GM18907 (cell line): ENCODE data around the gene EPHB2.

Experiments used
- ATAC-seq: cut with Tn5 transposase; IDR thresholded peaks from one replicate; pipeline ENCODE4 v1.9.1; 2021; ENCODE audit warnings: mild to moderate bottlenecking, moderate library complexity; ENCODE audit not compliant: unreplicated experiment

EPHB2 gene

GRCh38 chr1:22907528-22907927, 196.9 kb downstream of the EPHB2 start:
- no peak for ATAC-seq

DNA sequence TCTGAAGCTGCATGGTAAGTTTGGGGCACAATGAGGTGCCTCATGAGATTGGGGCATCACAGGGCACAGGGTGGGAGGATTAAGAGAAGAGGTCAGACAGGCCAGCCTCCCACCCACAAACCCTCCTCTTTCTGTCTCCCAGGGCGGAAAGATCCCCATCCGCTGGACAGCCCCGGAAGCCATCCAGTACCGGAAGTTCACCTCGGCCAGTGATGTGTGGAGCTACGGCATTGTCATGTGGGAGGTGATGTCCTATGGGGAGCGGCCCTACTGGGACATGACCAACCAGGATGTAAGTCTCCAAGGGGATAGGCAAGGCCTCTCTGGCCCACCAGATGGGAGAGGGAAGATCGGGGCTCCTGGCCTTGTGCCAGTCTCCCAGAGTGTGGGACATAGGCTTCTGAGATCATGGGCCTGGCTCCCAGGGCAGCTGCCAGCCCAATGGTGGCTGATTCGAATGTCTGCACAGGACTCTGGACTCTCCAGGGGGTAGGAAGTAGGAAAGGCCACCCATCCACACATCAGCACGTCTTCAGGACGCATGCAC, 198.3 kb downstream of the EPHB2 start:
- ATAC-seq = no peak

- ATAC-seq = no peak
These were observed 199.6 kb downstream of the EPHB2 start for GRCh38 chr1:22910286-22910685.

- ATAC-seq = no peak
These were observed 200.5 kb downstream of the EPHB2 start for GRCh38 chr1:22910986-22911651.

DNA sequence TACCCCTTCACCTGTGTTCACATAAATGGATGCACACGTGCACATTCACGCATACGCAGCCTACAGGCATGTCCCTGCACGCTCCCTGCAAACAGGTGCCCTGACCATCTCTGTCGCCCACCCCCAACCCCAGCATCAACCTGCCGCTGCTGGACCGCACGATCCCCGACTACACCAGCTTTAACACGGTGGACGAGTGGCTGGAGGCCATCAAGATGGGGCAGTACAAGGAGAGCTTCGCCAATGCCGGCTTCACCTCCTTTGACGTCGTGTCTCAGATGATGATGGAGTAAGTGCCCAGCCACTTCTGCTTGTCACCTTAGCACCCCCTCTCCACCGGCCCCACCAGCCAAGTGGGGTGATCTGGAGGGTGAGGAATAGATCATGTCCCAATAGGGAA, 201.7 kb downstream of the EPHB2 start:
- no peak for ATAC-seq

DNA sequence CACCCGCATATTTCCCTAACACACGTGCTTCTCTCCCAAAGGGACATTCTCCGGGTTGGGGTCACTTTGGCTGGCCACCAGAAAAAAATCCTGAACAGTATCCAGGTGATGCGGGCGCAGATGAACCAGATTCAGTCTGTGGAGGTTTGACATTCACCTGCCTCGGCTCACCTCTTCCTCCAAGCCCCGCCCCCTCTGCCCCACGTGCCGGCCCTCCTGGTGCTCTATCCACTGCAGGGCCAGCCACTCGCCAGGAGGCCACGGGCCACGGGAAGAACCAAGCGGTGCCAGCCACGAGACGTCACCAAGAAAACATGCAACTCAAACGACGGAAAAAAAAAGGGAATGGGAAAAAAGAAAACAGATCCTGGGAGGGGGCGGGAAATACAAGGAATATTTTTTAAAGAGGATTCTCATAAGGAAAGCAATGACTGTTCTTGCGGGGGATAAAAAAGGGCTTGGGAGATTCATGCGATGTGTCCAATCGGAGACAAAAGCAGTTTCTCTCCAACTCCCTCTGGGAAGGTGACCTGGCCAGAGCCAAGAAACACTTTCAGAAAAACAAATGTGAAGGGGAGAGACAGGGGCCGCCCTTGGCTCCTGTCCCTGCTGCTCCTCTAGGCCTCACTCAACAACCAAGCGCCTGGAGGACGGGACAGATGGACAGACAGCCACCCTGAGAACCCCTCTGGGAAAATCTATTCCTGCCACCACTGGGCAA, 202.9 kb downstream of the EPHB2 start:
- no peak for ATAC-seq

DNA sequence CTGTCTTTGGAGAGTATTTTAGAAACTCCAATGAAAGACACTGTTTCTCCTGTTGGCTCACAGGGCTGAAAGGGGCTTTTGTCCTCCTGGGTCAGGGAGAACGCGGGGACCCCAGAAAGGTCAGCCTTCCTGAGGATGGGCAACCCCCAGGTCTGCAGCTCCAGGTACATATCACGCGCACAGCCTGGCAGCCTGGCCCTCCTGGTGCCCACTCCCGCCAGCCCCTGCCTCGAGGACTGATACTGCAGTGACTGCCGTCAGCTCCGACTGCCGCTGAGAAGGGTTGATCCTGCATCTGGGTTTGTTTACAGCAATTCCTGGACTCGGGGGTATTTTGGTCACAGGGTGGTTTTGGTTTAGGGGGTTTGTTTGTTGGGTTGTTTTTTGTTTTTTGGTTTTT, 203.5 kb downstream of the EPHB2 start:
- no peak for ATAC-seq

DNA sequence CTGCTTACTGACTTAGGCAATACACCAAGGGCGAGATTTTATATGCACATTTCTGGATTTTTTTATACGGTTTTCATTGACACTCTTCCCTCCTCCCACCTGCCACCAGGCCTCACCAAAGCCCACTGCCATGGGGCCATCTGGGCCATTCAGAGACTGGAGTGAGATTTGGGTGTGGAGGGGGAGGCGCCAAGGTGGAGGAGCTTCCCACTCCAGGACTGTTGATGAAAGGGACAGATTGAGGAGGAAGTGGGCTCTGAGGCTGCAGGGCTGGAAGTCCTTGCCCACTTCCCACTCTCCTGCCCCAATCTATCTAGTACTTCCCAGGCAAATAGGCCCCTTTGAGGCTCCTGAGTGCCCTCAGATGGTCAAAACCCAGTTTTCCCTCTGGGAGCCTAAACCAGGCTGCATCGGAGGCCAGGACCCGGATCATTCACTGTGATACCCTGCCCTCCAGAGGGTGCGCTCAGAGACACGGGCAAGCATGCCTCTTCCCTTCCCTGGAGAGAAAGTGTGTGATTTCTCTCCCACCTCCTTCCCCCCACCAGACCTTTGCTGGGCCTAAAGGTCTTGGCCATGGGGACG, 204.1 kb downstream of the EPHB2 start:
- ATAC-seq = no peak

GRCh38 chr1:22915231-22915630, 204.6 kb downstream of the EPHB2 start:
- no peak for ATAC-seq

- ATAC-seq = no peak
These were observed 205.3 kb downstream of the EPHB2 start for GRCh38 chr1:22915816-22916470.

DNA sequence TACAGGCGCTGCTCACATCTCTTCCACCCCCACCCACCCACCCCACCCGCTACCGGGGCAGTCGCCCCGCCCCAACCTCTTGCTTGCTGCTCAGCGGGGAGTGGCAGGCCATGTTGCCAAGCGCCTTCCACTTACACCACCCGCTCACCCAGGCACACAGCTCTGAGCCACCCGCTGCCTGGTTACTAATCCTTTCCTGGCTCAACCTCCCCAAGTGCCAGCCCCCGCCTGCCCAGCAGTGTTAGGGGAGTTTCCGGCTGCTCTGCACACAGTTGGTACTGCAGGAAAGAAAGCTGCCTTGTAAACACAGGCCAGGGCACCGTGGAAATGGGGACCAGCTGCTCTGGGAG, 205.8 kb downstream of the EPHB2 start:
- ATAC-seq = no peak

GRCh38 chr1:22917989-22918388, 207.3 kb downstream of the EPHB2 start:
- ATAC-seq = no peak

- no peak for ATAC-seq
These were observed 208.0 kb downstream of the EPHB2 start for GRCh38 chr1:22918644-22919043.

DNA sequence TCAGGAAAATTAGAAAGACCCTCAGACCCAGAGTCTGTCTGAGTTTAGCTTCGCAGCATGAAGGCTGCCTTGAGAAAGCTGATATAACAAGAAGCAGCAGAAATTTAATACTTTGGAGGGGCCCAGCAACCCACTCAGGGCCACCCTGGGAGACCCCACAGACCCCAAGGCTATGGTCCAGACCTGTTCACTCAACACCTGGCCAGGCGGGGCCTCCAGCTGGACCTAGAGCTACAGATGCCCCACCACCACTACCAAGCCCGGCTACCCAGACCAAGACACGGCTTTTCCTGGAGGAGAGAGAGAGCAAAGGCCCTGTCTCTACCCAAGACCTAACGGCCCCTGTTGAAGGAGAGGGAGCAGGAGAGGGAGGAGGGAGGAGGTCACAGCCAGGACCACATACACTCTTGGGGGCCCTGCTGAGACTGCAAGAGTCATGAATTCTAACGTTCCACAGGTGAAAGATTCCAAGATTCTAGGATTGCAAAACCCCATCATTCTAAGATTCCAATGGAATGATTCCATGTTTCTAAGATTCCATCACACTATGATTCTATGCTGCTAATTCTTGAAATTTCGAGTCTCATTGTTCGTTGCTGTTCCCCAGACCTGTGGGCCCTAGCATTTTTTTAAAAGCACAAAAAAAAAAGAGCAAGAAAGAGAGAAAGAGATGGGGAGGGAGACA, 208.8 kb downstream of the EPHB2 start:
- no peak for ATAC-seq

GRCh38 chr1:22920026-22920733, 209.5 kb downstream of the EPHB2 start:
- ATAC-seq = no peak

DNA sequence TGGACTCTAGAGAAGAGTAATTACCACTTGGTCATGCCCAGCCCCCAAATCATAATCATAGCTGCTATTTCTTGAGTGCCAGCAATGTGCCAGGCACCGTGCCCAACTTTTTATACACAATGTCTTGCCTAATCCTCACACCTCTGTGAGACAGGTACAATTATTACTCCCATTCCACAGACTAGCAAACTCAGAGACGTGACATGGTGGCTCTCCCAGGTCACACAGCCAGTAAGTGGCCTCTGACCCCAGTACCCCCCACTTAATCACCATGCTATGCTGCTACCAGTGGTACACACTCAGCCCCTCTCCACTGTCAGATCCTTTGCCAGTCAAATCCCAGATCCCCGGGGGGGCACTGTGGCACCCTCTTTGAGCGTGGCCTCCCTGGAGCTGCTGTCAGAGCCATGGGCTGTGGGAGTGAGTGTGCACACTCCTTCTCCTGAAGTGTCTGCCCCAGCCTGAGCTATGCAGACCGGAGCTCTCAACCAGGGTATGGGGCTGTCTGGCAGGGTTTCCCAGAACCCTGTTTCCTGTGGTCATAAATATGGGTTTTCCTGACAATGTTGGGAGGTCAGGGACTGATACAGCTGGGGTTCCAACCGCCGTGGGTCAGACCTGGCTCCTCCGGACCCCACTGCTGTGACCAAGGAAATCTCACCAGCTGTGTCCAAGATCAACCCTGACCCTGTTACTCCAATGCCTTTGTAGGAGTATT, 210.3 kb downstream of the EPHB2 start:
- ATAC-seq = no peak

DNA sequence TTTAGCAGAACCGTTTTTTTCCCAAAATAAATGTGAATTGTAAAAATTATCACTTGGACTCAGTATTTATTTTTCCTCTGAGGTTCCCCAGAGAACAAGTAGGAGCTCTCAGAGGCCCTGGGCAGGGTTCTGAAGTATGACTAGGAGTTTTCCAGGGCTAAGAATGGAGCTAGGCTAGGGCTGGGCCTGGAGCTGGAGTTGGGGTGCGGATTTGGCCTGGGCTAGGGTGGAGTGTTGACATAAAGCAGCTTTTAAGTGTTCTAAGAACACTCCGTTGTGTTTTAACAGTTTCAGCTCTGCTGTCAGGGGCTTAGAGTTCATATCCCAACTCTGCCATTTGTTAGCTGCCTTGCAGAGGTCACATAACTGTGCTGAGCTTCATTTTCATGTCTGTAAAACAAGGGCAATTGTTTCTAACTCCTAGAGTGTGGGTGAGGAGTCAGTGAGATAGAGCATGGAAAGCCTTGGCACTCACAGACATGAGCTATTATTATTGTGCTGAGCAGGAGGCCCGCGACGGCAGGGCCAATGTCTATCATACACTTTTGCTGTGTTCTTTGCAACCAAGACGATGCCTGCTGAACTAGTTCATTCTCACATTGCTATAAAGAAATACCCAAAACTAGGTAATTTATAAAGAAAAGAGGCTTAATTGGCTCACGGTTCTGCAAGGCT, 210.9 kb downstream of the EPHB2 start:
- ATAC-seq = no peak

GRCh38 chr1:22922640-22923039, 212.0 kb downstream of the EPHB2 start:
- no peak for ATAC-seq

- no peak for ATAC-seq
These were observed 214.5 kb downstream of the EPHB2 start for GRCh38 chr1:22925111-22925510.
